ENCODE measurements around the gene SDHAF1.
"Not testable (repeated sequence)": the region's sequence is repeated elsewhere in the genome, so short reads cannot be mapped to it uniquely, and the experiment has no call there.

Gene SDHAF1, protein sequence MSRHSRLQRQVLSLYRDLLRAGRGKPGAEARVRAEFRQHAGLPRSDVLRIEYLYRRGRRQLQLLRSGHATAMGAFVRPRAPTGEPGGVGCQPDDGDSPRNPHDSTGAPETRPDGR

GRCh38 chr19:35995048-35995993 lies at the start of gene SDHAF1:
Gene SDHAF1 (plus strand): TSS chr19:35995188. CDS start chr19:35995275, 87 bp downstream.
- DNase-seq (ENCODE audit: low read depth in 2 of 2), result peak; percentile 94 to 97

GRCh38 chr19:35946203-35946602 lies 48.8 kb upstream of the SDHAF1 start:
- DNase-seq (ENCODE audit: low read depth in 2 of 2), result no peak

GRCh38 chr19:35949131-35949530 lies 45.9 kb upstream of the SDHAF1 start:
- no peak for DNase-seq (ENCODE audit: low read depth in 2 of 2)

GRCh38 chr19:35955881-35956634 lies 38.9 kb upstream of the SDHAF1 start:
- no peak for DNase-seq (ENCODE audit: low read depth in 2 of 2)

GRCh38 chr19:35957411-35957810 lies 37.6 kb upstream of the SDHAF1 start:
- DNase-seq (ENCODE audit: low read depth in 2 of 2), result not testable (repeated sequence)

- DNase-seq (ENCODE audit: low read depth in 2 of 2), result no peak
Observed at GRCh38 chr19:35958660-35959039, 36.3 kb upstream of the SDHAF1 start.

GRCh38 chr19:35959040-35959967 lies 35.7 kb upstream of the SDHAF1 start:
- DNase-seq (ENCODE audit: low read depth in 2 of 2), result peak; percentile 47 to 65

DNA sequence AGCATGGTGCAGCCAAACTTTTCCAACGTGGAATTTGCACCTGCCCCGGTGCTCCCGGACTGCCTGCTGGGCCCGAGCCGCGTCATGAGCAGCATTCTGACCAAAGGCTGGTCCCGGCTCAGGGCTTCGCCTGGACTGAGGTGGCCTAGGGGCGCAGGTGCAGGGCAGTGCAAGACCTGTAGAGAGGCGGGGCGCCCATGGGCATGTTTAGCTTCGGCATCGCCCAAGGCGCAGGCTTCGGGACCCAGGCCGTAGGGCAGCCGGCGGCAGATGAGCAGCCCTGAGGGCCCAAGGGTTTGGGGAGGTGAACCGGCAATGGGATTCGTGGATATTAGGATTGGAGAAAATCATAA lies 35.0 kb upstream of the SDHAF1 start:
- DNase-seq (ENCODE audit: low read depth in 2 of 2), result no peak

DNA sequence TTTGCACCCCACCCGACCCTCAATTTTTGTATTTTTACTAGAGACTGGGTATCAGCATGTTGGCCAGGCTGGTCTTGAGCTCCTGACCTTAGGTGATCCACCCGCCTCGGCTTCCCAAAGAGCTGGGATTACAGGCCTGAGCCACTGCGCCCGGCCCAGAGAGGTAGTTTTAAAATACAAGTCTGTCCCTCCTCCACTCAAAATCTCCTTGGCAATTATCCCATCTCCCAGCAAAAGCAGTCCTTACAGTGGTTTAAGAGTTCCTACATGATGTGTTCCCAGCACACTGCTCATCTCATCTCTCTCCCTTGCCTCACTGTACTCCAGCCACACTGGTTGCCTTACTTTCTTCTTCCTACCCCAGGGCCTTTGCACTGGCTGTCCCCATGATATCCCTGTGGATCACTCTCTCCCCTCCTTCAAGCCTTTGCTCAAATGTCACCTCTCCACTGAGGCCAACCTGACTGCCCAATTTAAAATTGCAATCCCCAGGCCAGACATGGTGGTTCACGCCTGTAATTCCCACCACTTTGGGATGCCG lies 34.5 kb upstream of the SDHAF1 start:
- DNase-seq (ENCODE audit: low read depth in 2 of 2), result no peak

- peak in 1 of 2 donors; percentile 44 for DNase-seq (ENCODE audit: low read depth in 2 of 2)
Observed at GRCh38 chr19:35963514-35963913, 31.5 kb upstream of the SDHAF1 start.

DNA sequence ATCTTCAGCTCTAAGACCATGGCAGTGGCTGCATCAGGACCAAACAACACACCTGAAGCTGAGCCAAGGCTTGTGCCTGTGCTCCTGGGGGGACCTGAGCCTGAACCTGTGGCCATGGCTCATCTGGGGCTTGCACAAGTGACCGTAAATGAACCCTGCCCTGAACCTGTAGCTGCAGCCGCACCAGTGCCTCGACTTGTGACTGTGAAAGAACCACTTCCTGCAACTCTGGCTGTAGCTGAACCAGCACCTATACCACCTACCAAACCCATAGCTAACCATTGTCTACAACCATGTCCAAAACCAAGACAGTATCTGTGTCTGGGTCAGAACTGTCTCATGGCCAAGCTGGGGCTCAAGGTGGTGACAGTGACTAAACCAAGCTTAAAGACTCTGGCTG lies 28.2 kb upstream of the SDHAF1 start:
- DNase-seq (ENCODE audit: low read depth in 2 of 2), result no peak

- no peak for DNase-seq (ENCODE audit: low read depth in 2 of 2)
Observed at GRCh38 chr19:35973487-35973886, 21.5 kb upstream of the SDHAF1 start.

GRCh38 chr19:35975608-35976214 lies 19.3 kb upstream of the SDHAF1 start:
- DNase-seq (ENCODE audit: low read depth in 2 of 2), result no peak

- no peak for DNase-seq (ENCODE audit: low read depth in 2 of 2)
Observed at GRCh38 chr19:35977446-35978222, 17.4 kb upstream of the SDHAF1 start.

GRCh38 chr19:35978271-35978670 lies 16.7 kb upstream of the SDHAF1 start:
- no peak for DNase-seq (ENCODE audit: low read depth in 2 of 2)

GRCh38 chr19:35978832-35979365 lies 16.1 kb upstream of the SDHAF1 start:
- no peak for DNase-seq (ENCODE audit: low read depth in 2 of 2)

DNA sequence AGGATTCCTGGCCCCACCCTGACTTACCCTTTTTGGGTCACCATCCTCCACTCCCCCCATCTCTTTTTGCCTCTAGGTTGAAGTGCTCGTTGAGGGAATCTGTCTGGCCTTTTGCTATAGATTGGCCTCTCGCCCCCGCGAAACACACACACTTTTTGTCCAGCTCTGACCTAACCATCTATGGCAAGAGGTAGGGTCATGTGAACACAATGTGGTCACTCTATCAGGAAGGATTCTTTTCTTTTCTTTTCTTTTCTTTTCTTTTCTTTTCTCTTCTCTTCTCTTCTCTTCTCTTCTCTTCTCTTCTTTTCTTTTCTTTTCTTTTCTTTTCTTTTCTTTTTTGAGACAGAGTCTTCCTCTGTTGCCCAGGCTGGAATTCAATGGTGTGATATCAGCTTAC lies 14.0 kb upstream of the SDHAF1 start:
- DNase-seq (ENCODE audit: low read depth in 2 of 2), result not testable (repeated sequence)

DNA sequence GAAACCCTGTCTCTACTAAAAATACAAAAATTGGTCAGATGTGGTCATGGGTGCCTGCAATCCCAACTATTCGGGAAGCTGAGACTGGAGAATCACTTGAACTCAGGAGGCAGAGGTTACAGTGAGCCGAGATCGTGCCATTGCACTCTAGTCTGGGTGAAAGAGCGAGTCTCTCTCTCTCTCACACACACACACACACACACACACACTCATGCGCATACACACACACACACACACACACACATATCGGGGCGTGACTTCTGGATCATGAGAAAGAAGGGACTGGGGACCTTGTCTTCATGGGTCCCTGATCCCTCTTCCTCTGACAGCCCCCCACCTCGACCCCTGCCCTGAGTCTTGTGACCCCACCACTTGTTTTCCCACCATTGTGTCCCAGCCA lies 11.8 kb upstream of the SDHAF1 start:
- DNase-seq (ENCODE audit: low read depth in 2 of 2), result no peak

DNA sequence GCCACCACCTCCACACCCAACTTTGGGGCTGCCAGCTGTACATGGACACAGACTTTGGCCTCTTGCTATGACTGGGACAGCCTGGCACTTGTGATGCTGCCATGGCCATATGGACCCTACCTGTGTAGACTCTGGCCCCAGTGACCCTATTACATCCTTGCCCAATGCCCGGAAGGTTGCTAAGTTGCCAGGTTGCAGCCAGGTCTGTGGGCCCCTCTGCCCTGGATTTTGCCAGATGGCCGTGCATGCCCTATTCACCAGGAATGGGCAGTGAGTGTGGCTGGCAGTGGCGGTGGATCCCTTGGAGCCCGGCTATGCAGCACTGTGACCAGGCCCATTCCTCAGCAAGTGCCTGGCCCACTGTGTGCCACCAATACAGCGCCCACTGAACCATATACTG lies 8.9 kb upstream of the SDHAF1 start:
- DNase-seq (ENCODE audit: low read depth in 2 of 2), result no peak
